Hepatic stellate cell (primary cell): ENCODE data around the gene MYOT.
"Not testable (repeated sequence)": the region's sequence is repeated elsewhere in the genome, so short reads cannot be mapped to it uniquely, and the experiment has no call there.

ENCODE experiments used
- DNase-seq: peaks from one replicate; pipeline ENCODE4 v3.0.0; 2011; ENCODE audit warnings: low spot score

MYOT gene

GRCh38 chr5:137856201-137856600 is 11.5 kb upstream of the MYOT start:
- DNase-seq = no peak

- no peak for DNase-seq
Observed at GRCh38 chr5:137856916-137857862, 10.5 kb upstream of the MYOT start.

GRCh38 chr5:137858223-137858916 is 9.3 kb upstream of the MYOT start:
- no peak for DNase-seq

DNA sequence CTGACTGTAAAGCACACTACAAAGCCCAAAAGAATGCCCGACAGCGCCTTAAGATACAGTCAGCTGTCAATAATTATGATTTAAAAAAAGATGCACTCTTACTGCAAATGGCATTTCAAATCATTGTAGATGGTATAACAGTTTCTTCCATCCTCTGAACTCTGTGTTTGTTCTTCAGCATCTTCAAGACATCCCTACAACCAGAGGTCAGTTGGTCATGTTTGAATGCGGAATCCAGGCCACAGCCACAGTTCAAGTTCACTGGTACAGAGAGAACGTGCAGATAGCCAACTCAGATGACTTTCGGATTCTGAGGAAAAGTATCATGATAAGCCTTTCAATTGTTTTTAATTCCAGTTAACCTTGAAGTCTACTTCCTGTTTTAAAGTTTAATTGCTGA is 8.7 kb upstream of the MYOT start:
- no peak for DNase-seq

DNA sequence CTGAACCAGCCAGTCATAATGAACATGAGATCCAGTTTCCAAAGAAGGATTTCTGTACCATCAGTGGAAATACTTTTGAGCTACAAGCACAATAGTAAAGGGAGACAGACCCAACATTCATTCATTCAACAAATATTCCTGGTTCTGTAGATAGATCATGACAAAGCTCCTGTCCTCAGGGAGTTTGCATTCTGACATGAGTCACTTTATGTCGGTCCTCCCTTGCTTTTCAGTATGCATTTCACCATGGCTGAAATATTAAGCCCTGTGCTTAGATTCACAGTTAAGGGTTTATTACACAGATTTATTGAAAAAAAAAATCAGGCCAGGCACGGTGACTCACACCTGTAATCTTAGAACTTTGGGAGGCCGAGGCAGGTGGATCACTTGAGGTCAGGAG is 5.4 kb upstream of the MYOT start:
- DNase-seq = no peak

GRCh38 chr5:137863653-137864052 is 4.0 kb upstream of the MYOT start:
- DNase-seq = not testable (repeated sequence)

GRCh38 chr5:137866541-137867388 is 895 bp upstream of the MYOT start:
- no peak for DNase-seq

DNA sequence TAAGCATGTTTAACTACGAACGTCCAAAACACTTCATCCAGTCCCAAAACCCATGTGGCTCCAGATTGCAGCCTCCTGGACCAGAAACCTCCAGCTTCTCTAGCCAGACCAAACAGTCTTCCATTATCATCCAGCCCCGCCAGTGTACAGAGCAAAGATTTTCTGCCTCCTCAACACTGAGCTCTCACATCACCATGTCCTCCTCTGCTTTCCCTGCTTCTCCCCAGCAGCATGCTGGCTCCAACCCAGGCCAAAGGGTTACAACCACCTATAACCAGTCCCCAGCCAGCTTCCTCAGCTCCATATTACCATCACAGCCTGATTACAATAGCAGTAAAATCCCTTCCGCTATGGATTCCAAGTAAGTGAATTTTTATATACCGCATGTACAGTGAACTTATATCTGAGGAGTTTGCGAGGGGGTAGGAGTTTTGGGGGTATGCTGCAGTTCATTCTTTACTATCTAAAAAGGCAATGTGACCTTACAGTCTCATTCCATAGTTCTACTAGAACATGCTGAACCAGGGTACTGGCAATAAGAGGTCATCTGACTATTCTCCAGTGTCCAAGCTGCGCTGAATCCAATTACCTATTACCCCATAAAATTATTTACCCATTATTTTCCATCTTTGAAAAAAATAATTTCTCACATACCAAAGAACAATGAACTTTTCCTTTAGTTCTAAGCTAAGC is 3.1 kb downstream of the MYOT start:
- DNase-seq = no peak

GRCh38 chr5:137871571-137871970 is 3.9 kb downstream of the MYOT start:
- no peak for DNase-seq

GRCh38 chr5:137872466-137872865 is 4.8 kb downstream of the MYOT start:
- no peak for DNase-seq

DNA sequence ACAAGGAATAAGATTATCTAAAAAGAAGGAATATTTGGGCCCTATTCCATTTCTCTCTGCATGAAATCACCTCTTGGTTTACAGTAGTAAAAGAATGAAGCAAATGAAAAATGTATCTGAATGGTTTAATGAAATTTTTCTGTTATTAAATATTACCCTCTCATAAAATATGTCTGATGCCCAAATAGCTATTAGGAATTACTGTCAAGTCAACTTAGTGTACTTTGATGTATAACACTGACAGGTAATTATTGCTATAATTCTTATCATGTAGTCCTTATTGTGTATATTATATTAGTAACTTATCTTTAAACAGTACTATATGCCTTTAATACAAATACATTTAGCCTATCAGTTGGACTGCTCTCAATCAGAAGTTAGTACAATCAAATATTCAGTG is 8.4 kb downstream of the MYOT start:
- no peak for DNase-seq

- no peak for DNase-seq
Observed at GRCh38 chr5:137880313-137880712, 12.7 kb downstream of the MYOT start.

DNA sequence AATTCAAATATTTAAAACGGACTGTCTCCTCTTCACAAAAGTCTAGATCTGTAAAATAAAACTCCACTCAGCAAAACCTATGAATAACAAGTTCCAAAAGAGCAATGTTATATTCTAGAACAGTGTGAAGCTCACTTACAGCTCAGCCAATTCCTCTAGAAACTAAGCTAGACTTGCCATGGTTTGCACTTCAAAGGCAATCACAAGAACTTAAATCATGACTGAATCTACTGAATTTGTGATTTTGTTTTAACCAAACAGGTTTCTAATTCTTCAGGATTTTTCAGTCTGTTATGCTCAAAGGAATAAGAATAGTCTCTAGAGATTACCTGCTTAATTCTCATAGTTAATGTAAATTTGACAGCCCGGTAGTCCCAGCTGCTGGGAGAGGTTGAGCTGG is 20.2 kb downstream of the MYOT start:
- no peak for DNase-seq

DNA sequence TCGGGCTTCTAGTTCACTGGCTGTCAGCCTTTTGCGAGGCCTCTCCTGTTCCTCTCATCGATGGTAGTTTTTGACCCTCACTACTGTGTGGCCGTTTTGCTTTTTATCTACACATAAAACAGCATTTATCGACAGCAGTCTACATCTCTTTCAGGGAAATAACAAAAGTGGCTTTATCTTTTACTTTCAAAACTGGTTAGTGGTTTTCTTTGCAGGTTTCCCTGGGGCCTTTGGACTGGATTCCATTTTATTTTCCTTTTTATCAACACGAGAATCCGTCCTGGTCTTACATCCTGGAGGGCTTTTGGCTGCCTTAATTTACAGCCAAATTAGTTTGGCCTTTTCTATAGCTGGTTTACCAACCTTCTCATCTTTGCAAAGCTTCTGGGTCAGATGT is 20.8 kb downstream of the MYOT start:
- DNase-seq = no peak

DNA sequence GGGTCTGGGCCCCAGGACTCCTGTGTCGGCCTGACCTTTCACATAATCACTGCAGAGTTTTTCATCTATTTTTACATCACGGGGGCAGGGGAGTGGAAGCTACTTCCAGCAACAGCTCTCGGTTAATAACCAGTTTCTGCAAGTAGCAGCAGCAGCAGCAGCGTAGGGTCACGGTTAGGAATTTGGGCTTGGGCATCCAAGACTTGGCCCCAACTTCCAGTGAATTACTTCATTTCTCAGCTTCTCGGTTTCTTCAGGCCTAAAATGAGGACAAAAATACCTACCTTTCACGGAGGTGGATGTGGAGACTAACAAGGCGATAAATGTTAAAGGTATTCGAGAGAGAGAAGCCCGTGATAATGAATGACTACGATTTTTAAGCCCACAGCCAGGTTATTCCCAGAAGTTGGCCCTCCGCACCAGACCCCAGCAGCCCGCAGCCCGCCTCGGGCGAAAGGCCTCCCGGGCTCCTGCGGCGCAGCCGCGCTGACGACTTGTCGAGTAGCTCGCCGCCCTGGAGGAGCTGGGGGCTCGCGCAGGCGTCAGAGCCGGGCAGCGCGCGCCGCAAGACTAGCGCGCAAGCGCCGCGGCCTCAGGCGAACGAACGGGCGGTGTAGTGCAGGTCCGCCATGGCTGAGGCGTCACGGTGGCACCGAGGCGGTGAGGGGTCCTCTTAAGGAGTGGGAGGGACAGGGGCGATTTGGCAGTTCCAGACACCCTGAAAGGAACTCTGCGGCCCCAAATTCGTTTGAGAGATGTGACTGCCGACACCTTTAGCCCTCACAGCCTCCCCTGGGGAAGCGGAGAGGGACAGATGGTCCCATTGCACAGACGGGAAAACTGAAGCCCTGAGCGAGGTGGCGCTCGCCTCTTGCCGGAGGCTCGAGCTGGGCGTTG is 21.5 kb downstream of the MYOT start, which contains the start of gene PKD2L2:
Gene PKD2L2 (plus strand): TSS at position 595 of the 897 bp plus-strand sequence. CDS start 35 bp downstream, at position 630.
- DNase-seq = no peak

GRCh38 chr5:137890845-137891244 is 23.2 kb downstream of the MYOT start:
- DNase-seq = no peak

- no peak for DNase-seq
Observed at GRCh38 chr5:137891849-137892248, 24.2 kb downstream of the MYOT start.

DNA sequence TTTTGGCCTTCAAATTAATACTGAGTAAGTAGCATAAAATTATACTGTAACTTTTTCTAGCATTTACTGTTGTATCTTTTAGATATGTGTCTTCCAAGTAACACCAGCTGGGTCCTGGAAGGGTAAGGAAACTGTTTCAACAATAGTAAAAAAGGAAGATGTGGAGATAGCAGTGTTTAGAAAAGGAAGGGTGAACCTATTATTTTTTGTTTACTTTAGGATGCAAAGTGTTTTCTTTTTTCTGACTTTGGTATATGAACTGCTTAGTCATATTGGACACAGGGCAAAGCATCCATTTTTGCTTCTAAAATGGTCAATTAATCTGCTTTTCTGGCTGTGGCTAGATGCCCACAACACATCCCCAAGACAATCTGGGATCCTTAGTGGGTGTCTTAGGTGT is 26.9 kb downstream of the MYOT start:
- DNase-seq = no peak

GRCh38 chr5:137896560-137896959 is 28.9 kb downstream of the MYOT start:
- DNase-seq = no peak

GRCh38 chr5:137899493-137899892 is 31.8 kb downstream of the MYOT start:
- no peak for DNase-seq
